Astrocyte of the spinal cord (primary cell): Measurements from ENCODE around the gene FGD3.

Experiments
- DNase-seq: peaks from one replicate; pipeline ENCODE4 v3.0.0; 2011; ENCODE audit warnings: low read depth, low spot score
- H3K4me3 ChIP-seq: 2 replicates; pipeline ENCODE4 v1.5.1; 2011; ENCODE audit warnings: low read depth, mild to moderate bottlenecking, low read length, moderate library complexity
- in situ Hi-C: cut with HindIII; loops from 2 replicates; pipeline ENCODE4 v1.10.0; 2017; ENCODE audit warnings: low sequenced_read_pairs
- TF ChIP-seq, protein P1 (sequence below): IDR thresholded peaks from 2 replicates; pipeline ENCODE4 v1.5.1; 2012; ENCODE audit warnings: low read depth, mild to moderate bottlenecking, low read length, inconsistent platforms

FGD3 gene

DNA sequence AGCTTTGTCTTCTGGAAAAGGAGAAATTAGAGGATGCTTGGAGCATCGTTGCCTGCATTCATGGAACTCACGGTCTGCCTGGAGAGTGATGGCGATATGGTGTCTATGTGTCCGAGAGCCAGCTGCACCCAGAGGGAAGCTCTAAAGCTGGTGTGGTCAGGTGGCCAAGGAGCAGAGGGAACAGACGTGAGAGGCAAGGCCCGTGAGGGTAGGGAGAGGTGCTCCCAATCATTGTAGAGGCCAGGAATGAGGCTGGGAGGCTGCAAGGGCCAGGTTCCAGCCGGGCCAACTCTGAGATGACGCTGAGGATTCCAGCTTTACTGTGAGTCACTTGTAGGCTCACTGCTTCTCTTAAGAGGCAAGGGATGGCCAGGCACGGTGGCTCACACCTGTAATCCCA, 7.6 kb downstream of the FGD3 start:
- TF ChIP-seq, protein P1, sequence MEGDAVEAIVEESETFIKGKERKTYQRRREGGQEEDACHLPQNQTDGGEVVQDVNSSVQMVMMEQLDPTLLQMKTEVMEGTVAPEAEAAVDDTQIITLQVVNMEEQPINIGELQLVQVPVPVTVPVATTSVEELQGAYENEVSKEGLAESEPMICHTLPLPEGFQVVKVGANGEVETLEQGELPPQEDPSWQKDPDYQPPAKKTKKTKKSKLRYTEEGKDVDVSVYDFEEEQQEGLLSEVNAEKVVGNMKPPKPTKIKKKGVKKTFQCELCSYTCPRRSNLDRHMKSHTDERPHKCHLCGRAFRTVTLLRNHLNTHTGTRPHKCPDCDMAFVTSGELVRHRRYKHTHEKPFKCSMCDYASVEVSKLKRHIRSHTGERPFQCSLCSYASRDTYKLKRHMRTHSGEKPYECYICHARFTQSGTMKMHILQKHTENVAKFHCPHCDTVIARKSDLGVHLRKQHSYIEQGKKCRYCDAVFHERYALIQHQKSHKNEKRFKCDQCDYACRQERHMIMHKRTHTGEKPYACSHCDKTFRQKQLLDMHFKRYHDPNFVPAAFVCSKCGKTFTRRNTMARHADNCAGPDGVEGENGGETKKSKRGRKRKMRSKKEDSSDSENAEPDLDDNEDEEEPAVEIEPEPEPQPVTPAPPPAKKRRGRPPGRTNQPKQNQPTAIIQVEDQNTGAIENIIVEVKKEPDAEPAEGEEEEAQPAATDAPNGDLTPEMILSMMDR, result no peak
- in situ Hi-C loops, result no loop called here
- DNase-seq, result no peak
- no peak overlapping the region for H3K4me3 ChIP-seq

GRCh38 chr9:92960561-92961290, 13.4 kb downstream of the FGD3 start:
- DNase-seq, result no peak

DNA sequence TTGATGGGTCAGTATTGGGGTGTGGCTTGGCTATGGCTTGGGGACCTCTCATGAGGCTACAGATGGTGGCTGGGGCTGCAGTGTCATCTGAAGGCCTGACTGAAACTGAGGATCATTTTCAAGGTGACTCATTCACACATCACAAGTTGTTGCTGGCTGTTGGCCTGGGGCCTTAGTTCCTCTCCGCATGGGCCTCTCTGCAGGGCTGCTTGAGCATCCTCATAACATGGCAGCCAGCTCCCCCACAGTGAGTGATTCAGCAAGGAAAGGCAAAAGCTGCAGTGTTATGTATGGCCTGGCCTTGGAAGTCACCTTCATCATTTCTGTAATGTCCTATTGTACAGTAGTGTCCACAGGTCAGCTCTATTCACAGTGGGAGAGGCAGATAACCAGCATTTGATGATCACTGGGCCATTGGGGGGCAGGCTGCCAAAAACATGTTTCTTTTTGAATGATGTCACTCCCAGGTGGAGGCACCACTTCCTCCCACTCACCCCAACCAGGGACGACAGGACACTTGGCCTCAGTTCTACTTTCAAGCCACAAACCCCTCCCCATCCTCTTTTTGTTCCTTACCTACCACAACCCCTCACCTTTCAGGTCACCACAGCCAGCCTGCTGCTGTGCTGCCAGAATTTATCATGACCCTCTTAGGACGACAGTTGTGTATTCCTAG, 14.4 kb downstream of the FGD3 start:
- in situ Hi-C loops, result no loop called here

More at GRCh38 chr9:92960561-92961290, 13.4 kb downstream of the FGD3 start:
- TF ChIP-seq, protein P1, result no peak
- in situ Hi-C loops, result no loop called here
- H3K4me3 ChIP-seq, result no peak overlapping the region

DNA sequence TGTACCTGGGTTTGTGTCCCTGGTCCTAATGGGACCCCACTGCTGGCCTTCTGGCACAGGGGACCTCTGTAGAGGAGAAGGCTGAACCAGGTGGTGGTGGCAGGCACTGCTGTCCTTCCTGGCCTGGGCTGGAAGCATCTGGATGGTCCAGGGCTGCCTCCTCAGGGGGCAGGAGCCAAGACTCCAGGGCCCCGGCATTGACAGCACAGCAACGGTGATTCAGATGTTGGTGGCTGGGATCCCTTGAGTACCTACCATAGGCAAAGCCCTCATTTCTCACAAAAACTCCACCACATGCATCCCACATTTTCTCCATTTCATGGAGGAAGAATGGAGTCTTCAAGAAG, 15.0 kb downstream of the FGD3 start:
- DNase-seq, result no peak
- H3K4me3 ChIP-seq, result no peak overlapping the region
- TF ChIP-seq, protein P1, result no peak
- in situ Hi-C loops, result no loop called here

More for the DNA sequence above, 14.4 kb downstream of the FGD3 start:
- H3K4me3 ChIP-seq, result no peak overlapping the region
- TF ChIP-seq, protein P1, result no peak
- no peak for DNase-seq

DNA sequence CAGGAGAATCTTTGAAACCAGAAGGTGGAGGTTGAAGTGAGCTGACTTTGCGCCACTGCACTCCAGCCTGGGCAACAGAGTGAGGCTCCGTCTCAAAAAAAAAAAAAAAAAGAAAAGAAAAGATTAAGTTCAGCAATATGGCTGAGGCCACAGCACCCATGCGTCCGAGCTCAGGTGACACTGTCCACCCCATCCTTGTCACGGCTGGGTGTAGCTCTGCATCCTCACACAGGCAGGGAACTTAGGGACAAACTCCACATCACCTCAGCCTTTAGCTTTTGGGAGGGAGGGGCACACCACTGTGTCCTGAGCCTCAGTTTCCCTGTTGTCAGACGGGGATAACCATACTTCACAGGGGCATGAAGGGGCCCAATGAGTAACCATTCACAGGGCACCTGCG, 15.5 kb downstream of the FGD3 start:
- in situ Hi-C loops, result no loop called here
- no peak overlapping the region for H3K4me3 ChIP-seq
- DNase-seq, result no peak
- TF ChIP-seq, protein P1, result no peak

GRCh38 chr9:92963831-92964606, 16.7 kb downstream of the FGD3 start:
- H3K4me3 ChIP-seq, result no peak overlapping the region
- TF ChIP-seq, protein P1, result no peak
- DNase-seq, result no peak
- in situ Hi-C loops, result no loop called here
